NCI-H82 (cell line): ENCODE measurements around the gene LCLAT1.

Experiments used
- DNase-seq: peaks from one replicate; lab custom pipeline; 2025; lab: John Stamatoyannopoulos, UW

LCLAT1 gene

DNA sequence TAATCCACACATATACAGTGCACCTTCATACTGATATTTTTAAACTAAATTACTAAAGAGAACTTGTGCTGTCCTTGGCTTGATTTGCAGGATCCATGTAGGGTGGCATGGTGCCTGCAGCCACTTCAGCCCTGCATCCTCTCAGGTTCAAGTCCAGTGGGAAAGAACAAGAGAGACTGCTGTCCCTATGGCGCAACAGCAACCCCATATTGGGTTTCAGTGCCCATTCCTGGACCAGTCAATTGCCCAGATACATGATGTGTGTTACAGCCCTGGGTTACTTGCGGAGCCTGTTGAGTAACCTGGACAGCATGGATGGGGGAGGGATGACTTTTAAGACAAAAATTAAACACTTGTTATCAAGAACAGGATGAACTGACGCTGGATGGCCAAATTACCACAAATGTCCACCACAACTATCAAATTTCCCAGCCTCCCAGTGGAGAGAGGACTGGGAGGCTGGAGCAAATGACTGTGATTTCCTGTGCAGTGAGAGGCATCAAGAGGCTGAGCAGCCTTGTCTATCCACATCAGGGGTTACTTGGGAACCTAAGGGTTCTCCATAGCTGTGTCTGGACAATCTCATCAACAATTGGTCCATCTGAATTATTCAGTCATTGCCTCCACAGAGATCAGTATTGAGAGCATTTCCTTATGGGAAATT is 198.2 kb downstream of the LCLAT1 start:
- DNase-seq = no peak

- DNase-seq = no peak
Observed at GRCh38 chr2:30645745-30646119, 198.7 kb downstream of the LCLAT1 start.

DNA sequence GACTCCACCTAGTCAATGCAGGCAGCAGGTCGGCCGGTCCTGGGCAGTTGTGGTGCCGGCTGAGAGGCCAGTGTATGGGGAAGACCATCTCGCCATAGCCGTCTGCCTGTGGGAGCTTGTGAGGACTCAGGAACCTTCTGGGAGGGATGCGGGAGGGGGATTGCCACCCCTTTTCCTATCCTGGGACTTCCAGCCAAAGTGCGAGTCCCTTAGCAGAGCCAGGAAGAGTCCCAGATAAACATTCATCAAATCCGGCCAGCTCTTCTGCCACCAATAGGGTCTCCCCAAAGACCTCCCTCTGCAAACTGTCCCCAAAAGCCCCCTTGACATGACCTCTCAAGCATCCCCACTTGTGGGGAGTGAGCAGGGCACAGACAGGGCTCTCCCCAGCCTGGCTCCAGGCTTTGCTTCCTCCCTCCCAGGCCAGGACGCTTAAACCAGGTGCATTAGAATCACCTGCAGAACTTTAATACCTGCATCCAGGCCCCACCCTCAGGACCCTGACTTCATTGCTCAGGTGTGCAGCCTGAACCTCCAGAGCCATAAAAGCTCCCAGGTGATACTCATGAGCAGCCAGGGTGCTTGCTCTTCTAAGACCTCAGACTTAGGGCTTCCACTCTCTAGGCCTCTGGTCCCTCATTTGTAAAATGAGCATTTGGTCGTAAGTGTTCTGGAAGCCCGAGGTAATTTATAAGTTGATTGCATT is 200.9 kb downstream of the LCLAT1 start:
- DNase-seq = no peak

DNA sequence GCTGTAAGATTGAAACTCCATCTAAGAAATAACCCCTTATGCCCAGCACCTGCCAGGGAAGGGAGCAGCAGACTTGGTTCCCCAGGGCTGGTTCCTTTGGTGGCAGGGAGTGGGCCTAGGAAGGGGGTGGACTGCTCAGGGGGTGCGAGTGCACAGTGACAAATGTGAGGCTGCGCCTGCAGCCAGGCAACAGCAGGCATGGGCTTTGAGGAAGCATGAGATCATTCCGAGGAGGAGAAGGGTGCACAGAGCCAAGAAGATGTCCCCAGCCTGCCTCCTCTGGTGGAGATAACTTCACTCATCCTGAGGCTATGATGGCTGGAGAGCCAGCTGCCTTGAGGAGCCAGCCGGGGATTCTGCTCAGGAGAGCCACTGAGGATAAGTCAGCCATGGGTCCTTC is 202.2 kb downstream of the LCLAT1 start:
- no peak for DNase-seq

DNA sequence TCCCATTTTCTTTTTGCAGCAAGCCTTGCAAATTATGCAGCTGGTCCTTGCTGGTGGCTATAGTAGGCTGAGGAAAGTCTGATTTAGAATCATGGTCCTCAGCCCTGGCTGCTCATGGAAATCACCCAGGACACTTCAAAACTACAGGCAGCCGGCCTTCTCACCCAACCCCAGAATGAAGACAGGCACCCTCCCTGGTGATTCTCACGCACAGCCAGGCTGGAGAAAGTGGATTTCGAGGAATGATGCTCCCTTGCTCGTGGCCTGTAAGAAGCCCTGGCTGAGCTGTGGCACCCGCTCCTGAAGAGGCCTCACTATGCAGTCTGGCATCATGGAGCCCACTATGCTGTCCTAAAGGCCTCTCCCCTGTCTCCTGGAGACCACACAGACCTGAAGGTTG is 202.8 kb downstream of the LCLAT1 start:
- no peak for DNase-seq

GRCh38 chr2:30652271-30652915 is 205.3 kb downstream of the LCLAT1 start:
- DNase-seq = no peak

DNA sequence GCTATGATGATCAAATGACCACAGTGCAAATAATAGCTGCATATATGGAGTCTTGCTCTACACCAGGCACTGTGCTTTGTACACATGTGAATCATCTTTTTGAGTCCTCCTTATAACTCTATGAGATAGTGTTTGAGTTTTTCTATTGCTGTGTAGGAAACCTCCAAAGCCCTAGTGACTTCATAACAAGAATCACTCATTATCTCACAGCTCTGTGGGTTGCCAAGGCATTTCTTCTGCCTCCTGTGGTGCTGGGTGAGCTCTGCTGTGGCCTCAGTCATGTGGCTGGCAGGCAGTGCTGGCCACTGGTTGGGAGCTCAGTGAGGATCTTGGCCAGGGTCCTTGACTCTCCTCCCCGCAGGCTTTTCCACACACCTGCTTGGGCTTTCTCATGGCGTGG is 206.8 kb downstream of the LCLAT1 start:
- no peak for DNase-seq

GRCh38 chr2:30654404-30654803 is 207.4 kb downstream of the LCLAT1 start:
- DNase-seq = no peak

DNA sequence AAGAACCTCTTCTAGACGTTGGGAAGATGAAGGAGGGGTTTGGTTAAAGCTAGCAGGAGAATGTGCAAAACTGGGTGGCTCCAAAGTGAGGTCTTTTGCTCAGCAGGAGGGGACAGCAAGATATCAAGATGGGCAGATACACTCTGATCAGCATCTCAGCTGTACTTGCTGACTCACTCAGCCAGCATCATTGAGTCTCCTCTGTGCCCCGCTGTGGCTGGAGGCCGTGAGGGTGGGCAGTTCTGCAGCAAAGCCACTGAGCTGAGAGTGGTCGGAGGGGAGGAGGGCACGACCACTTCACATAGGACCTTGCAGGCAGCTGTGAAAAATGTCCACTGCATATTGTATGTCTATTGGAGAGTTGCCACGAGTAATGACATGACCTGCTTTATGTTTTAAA is 208.2 kb downstream of the LCLAT1 start:
- DNase-seq = no peak

GRCh38 chr2:30655660-30656059 is 208.6 kb downstream of the LCLAT1 start:
- no peak for DNase-seq

GRCh38 chr2:30656079-30656478 is 209.0 kb downstream of the LCLAT1 start:
- no peak for DNase-seq

DNA sequence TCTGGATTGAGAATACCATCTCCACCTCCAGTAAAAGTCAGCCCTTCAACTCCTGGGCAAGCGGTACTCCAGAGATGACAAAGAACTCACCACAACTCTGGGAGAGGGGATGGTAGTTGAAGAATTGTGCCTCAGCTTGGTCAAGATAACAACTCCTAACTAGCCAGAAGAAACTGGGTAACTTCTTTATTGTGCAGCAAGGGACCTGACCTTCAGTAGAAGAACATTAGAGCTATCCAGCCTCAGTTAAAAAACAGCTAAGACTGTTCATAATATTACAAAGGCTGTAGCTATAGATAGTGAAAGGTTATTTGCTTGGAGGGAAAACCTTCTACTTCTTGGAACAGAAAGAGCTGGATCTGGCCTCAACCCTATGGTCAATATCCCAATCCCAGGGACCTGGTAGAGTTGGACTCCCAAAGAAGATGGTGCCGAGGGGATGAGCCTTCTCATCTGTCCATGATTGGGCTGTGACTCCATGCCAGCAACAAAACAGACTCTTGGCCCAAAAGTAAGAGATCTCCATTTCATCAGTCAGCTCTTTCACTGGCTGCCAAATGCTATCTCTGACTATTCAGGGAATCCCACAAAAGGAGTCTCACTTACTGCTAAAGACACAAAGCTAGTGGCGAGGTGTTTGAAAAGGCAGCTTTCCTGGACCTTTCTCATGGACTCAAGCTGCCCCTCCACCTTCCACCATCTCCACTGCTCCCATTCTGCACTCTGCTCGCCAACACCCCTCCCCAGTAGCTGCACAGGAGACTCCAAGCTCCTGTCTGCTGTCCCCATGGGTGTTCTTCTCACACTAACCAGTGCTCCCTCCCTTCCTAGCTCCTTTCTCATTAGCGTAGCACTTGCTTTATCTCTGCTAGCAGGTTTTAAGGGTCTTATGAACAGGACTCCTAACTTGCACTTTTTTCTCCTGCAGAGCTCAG is 214.4 kb downstream of the LCLAT1 start:
- DNase-seq = peak; percentile 17

- DNase-seq = no peak
Observed at GRCh38 chr2:30662268-30663131, 215.5 kb downstream of the LCLAT1 start.

DNA sequence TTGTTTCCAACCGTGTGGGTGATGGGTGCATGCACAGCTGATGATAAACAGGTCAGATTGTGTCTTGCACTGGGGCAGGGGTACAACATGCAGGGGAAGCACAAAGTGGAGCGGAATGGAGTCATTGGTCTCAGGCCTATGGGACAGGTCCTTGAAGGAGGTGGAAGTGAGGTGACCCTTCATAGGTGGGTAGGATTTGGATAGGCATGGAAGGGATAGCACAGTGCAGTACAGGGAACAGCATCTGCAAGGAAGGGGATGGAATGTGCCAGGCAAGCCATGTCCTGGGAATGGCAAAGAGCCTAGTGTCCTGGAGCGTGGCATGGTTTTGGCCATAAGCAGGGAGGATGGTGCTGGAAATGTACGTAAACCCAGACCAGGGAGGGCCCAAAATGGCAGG is 216.3 kb downstream of the LCLAT1 start:
- no peak for DNase-seq

DNA sequence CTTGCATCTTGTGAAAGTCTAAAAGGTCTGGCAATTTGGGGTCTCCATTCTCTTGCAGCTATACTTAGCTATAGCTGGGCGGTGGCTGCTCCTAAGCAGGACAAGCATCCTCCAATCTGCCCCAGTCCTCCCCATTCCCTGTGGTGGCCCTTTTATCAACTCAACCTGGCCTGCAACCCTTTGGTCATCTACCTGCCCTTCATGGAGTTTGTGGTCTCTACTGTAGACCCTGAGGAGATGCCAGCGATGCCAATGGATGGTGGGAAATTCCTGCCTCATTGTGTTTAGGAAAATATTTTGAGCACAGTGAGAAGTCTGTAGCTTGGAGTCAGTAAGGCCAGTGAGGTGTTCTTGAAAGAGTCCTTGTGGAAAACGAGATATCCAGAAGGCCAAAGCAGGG is 216.8 kb downstream of the LCLAT1 start:
- no peak for DNase-seq

- DNase-seq = no peak
Observed at GRCh38 chr2:30664761-30665358, 217.8 kb downstream of the LCLAT1 start.

DNA sequence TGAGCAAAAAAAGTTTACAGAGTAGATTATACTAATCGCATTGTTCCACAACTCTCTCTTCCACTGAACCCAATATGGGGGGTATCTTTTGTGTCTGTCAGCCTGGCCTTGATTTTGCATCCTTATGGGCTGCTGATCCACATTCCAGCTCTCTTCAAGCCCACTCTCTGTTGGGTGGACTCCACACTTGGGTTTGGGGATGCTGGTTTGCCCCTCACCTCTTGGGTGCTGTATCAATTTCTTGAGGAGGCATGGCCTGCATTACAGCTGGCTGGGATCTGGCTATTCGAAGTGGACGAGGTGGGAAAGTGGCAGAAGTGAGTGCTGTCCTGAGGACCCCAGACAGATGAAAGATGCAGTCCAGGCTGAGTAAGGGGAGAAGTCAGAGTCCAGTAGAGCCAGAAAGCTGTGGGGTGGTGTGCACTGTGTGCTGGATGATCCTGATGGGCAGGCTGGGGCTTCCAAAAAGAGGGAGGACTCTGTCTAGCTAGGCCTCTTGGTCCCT is 218.8 kb downstream of the LCLAT1 start:
- DNase-seq = no peak

- no peak for DNase-seq
Observed at GRCh38 chr2:30666266-30666874, 219.3 kb downstream of the LCLAT1 start.

- DNase-seq = no peak
Observed at GRCh38 chr2:30670453-30670852, 223.4 kb downstream of the LCLAT1 start.

DNA sequence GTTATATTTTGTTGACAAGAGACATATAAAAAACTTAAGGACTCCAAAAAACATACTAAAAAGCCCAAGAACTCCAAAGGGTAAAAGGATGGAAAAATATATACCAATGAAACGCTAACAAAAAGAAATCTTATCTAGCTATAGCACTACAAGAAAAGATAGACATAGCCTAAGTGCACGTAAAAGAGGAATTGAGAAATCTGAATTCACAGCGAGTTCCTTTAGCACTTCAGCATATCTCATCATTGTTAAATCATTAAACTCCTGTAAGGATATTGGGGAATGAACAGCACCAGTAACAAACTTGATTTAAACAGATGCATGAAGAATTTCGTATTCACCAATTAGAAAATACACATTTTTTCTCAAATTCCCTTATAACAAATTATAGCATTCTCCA is 226.1 kb downstream of the LCLAT1 start:
- no peak for DNase-seq
